ENCODE data around the gene TRIM45.

DNA sequence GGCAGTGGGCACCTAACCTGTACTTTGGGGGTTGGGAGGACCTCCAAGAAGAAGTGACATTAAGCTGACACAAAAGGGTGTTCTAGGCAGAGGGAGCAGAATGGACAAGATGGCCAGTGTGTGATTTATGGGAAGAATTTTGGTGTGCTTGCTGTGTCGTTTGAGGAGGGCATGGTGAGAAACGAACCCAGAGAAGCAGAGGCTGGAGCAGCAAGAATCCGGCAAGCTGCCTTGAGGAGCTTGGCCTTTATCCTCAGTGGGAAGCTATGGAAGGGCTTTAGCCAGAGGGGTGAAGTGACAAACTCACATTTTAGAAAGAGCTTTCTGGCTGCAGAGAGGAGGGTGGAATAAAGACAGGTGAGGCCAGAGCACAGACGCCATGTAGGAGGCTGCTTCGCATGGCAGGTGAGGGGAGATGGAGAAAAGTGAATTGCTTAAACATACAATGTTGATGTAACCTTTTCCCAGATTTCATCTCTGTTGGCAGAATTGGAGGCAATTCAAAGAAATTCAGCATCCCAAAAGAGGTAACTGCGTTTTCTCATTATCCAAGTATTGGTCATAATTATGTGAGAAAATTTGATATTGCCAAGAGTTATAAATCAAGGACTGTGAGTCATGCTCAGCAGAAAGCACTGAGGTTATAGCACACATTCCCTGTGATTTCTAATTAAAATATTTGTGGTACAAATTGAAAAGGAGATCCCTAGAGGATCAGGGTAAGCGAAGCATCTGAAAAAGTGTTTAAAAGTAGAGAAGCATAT lies 26.5 kb downstream of the TRIM45 start:
- TF ChIP-seq, protein P1, sequence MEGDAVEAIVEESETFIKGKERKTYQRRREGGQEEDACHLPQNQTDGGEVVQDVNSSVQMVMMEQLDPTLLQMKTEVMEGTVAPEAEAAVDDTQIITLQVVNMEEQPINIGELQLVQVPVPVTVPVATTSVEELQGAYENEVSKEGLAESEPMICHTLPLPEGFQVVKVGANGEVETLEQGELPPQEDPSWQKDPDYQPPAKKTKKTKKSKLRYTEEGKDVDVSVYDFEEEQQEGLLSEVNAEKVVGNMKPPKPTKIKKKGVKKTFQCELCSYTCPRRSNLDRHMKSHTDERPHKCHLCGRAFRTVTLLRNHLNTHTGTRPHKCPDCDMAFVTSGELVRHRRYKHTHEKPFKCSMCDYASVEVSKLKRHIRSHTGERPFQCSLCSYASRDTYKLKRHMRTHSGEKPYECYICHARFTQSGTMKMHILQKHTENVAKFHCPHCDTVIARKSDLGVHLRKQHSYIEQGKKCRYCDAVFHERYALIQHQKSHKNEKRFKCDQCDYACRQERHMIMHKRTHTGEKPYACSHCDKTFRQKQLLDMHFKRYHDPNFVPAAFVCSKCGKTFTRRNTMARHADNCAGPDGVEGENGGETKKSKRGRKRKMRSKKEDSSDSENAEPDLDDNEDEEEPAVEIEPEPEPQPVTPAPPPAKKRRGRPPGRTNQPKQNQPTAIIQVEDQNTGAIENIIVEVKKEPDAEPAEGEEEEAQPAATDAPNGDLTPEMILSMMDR (IDR thresholded peaks at IDR 0.05): no peak
- no peak for TF ChIP-seq EZH2phosphoT487 (IDR thresholded peaks at IDR 0.05)

All from neural progenitor cell (in vitro differentiated cells).